HG03432 (cell line): ENCODE data around the gene NMNAT2.

ENCODE experiments used
- ATAC-seq: cut with Tn5 transposase; IDR thresholded peaks from one replicate; pipeline ENCODE4 v1.9.1; 2021; ENCODE audit warnings: mild to moderate bottlenecking, moderate library complexity; ENCODE audit not compliant: unreplicated experiment

Gene NMNAT2

GRCh38 chr1:183272390-183272848, 145.8 kb downstream of the NMNAT2 start:
- ATAC-seq, result no peak

- no peak for ATAC-seq
Observed at GRCh38 chr1:183270541-183271141, 147.5 kb downstream of the NMNAT2 start.

GRCh38 chr1:183267646-183268431, 150.3 kb downstream of the NMNAT2 start:
- ATAC-seq, result no peak

- no peak for ATAC-seq
Observed at GRCh38 chr1:183263886-183264602, 154.1 kb downstream of the NMNAT2 start.

DNA sequence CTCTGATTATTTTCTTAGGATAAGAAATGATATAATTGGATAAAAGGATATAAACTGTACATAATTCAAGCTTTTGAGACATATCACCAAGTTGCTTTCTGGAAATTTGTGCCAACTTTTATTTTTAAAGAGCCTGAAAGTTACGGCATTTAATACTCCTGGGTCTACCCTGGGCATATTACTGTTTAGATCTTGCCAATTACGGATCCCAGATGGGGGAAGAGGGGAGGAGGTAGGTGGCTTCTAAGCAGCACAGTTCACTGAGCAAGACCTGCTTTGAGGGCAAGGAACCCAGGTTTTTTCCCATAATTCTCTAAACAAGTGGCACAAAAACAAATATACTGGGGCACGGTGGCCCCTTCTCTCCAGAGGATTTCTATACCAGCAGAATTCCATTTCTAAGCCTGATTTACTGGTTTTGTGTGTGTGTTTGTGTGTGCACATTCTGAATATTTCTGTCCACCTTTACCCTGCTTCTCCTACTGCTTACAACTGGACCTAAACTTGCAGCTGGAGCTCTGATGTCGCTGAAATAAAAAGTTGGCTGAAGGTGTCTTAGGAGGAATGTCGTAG, 155.5 kb downstream of the NMNAT2 start:
- no peak for ATAC-seq

GRCh38 chr1:183259924-183260323, 158.3 kb downstream of the NMNAT2 start:
- no peak for ATAC-seq

GRCh38 chr1:183255073-183255472, 163.1 kb downstream of the NMNAT2 start:
- no peak for ATAC-seq

GRCh38 chr1:183251959-183252450, 166.2 kb downstream of the NMNAT2 start:
- no peak for ATAC-seq

GRCh38 chr1:183251101-183251958, 166.8 kb downstream of the NMNAT2 start:
- ATAC-seq, result no peak

DNA sequence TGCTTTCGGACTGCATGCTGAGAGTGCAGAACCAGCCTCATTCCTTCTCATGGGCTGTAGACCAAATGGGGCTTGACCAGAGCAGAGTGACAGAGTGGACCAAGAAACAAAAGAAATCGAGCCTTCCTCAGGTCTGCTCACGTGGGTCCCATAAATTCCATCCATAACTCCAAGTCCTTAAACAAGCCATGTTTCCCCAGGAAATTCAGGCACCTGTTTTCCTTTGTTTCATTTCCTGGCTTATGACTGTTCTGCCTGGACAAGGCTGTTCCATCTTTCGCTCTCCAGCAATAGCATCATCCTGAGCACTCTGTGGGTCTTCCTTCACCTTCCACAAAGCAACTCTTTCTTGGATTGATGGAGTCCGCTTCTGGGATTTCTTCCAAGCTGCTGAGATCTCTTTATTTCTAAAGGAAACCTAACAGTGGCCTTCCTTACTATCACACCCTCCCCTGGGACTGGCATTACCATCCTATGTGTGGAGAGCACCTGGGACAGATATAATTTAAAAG, 168.2 kb downstream of the NMNAT2 start:
- ATAC-seq, result no peak

GRCh38 chr1:183248989-183249691, 169.0 kb downstream of the NMNAT2 start:
- ATAC-seq, result no peak

DNA sequence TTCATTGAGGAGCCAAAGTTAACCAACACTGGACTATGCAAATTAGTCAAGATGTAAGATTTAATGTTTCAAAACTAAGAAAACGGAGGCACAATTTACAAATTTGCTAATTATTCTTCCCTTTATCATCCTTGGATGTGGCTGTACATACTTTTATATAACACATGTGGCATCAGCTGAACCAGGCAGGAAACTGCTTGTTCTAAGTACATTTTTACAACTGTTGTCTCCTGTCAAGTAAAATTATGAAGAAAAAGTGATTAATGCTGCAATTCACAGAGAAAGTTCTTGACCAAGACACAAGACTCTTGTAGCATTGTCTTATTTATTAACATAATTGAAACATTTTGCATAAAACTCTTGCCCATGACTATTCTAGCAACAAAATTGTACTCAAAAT, 170.2 kb downstream of the NMNAT2 start:
- no peak for ATAC-seq

GRCh38 chr1:183247484-183247883, 170.7 kb downstream of the NMNAT2 start:
- no peak for ATAC-seq

- ATAC-seq, result no peak
Observed at GRCh38 chr1:183247066-183247465, 171.1 kb downstream of the NMNAT2 start.

DNA sequence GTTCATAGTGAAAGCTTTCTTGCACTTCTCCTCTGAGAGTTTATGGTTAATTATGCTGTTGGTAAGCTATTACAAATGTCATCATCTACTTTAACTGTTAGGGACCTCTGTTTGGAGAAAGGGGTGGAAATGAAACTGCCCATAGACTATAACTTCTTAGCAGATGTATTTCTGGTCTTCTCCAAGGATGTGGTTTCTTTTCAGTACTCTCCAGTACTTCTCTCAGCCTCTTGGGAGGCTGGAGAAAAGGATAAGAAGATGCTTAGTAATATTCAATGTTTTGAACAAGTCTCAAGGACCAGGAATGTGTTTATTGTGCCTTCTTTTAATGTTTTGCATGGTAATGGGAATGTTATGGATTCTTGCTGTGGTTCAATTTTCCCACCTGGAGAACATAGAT, 171.7 kb downstream of the NMNAT2 start:
- no peak for ATAC-seq

GRCh38 chr1:183245357-183245756, 172.8 kb downstream of the NMNAT2 start:
- ATAC-seq, result no peak

GRCh38 chr1:183244466-183244865, 173.7 kb downstream of the NMNAT2 start:
- no peak for ATAC-seq

GRCh38 chr1:183243161-183244050, 174.8 kb downstream of the NMNAT2 start:
- no peak for ATAC-seq

DNA sequence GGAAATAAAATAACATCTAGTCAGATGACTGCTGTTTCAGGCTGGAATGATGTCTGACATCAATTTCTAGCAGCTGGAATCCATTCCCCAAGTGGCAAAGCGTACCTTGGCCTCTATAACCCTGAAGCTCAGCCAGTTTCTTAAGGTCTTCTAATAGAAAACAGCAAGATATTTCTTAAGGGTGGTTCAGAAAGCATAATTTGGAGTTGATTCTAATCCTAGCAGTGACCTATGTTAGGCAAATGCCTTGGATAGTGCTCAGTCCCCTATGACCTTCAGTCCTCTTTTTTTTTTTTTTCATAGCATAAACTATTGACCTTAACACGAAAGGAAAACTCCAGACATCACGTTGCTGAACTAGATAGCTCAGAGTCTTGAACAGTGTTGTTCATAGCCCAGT, 175.6 kb downstream of the NMNAT2 start:
- ATAC-seq, result no peak
